RKO (cell line): Measurements from ENCODE around the gene ERCC6L.
A peak's percentile ranks its signal among the peaks of the same experiment; 100 is the strongest.
"Not testable (repeated sequence)": the region's sequence is repeated elsewhere in the genome, so short reads cannot be mapped to it uniquely, and the experiment has no call there.

Source experiments
- DNase-seq: peaks from one replicate; pipeline ENCODE4 v3.0.0-alpha.2; 2016; ENCODE audit warnings: low spot score

ERCC6L gene

DNA sequence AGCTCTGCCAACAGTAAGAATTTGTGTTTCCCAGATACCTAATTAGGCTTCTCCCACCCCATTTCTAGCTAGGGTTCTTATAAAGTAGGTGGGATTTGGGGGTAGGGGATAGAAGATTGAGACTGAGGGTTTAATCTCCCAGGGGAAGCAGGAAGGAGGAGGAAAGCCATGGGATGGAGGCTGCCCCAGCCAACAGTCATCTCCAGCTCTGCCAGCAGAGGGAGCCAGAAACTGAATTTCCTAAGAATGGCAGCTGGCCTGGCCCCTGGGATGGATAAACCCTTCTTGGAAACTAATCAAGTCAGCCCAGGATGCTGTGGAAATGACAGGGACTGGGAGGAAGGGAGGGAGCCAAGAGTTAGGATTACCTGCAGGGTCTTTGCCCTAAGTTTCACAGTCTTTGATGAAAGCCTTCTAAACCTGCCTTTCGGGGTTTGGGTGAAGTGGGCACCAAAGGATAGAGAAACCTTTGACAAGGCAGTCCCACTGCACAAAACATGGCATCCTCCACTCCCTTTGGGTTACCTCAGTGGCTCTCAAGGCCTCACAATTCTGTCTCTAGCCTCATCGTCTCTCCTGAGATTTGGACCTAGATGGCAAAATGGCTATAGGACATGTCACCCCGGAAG lies 6.7 kb upstream of the ERCC6L start:
- DNase-seq: peak; percentile 72

GRCh38 chrX:72243472-72243871 lies 4.6 kb upstream of the ERCC6L start:
- peak; percentile 46 for DNase-seq

DNA sequence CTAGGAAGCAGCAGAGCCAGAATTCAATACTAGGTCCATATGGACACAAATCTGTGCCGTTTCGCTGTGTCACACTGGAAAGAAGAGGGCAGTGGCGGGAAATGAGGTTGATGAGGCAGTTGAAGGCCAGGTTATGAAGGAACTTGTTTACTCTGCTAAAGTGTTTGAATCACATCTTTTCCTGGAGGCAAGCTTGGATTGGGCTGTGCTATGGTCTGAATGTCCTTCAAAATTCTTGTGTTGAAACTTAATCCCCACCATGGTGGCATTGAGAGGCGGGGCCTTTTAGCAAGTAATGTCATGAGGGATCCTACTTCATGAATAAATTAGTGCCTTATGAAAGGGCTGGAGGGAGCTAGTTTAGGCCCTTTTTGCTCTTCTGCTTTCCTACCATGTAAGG lies 2.1 kb upstream of the ERCC6L start:
- no peak for DNase-seq

GRCh38 chrX:72238183-72238582 lies 644 bp downstream of the ERCC6L start:
- DNase-seq: no peak

- no peak for DNase-seq
These were observed 2.0 kb downstream of the ERCC6L start for GRCh38 chrX:72236841-72237240.

- no peak for DNase-seq
These were observed 8.5 kb downstream of the ERCC6L start for GRCh38 chrX:72230290-72230689.

DNA sequence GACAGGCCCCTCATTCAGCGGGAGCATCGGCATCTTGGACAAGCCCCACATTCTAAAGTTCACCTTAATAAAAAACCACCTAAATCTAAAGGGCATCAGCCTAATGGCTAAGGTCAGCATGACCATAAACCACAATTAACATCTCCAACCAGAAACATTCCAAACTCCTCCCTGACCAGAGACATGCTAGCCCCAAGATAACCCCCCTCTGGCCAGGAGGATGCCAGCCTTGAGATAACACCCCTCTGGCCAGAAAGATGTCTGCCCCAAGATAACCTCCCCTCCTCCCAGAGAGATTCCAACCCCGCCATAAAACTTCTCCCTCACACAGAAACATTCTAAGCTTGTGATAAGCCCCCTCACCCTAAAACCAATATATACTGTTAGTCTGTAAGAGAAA lies 18.5 kb downstream of the ERCC6L start:
- not testable (repeated sequence) for DNase-seq

DNA sequence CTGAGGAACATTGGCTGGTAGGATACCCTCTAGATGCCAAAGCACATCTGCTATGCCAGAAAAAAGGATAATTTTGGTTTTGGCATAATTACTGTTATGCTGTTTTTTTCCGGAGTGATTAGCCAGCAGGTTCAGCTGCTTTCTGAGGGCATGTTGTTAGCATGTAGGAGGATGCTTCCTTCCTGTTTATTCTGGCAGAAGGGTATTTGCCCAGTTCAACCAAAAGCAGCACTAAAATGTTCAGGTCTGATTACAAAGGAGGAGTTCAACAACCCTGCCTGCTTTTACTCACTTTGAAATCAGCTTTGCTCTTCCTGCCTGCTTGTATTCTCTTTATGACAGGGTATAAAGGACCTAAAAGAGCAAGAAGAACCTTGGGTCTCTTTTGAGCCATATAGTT lies 21.9 kb downstream of the ERCC6L start:
- DNase-seq: no peak

DNA sequence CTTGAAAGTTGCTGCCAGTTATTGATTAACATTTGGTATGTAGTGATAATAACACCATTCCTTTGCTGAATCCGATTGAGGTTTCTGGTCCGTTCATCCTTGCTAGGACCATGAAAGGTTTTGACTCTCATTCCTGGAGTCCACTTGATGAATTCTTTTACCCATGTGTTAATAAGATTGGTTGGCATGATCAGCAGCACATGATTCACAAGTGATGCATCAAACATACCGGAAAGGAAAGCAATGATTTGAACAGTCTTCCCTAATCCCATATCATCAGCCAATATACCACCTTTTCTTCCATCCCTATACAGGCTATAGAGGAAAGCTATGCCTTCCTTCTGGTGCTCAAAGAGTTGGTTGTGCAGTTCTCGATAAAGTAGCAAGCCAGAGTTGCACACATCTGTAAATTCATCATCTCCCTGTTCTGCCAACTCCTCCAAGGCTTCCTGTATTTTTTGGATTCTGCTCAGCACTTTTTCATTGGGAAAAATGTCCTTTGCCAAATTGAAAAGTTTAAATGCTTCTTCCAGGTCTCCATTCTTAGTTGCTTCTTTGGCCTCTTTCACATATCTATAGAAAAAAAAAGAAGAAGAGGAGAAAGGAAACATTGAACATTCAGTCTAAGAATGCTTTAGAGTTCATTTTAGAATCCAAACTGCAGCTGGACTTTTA lies 30.6 kb downstream of the ERCC6L start:
- peak; percentile 4 for DNase-seq

DNA sequence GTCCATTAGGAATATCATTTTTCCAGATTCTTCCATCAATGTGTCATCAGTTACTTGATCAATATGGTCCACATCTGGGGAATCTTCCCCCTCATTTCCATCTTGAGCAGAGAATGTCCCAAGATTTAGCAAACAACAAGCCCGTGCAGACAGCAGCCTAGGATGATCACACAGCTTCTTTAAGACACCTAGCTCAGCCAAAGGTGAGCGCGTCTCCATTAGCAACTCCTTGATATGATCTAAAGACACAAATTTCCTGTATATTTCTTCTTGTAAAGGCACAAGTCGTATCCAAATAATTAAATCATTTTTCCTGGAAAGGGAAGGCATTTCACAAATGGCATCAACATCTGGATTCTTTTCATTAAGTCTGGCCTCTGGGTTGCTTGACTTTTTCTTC lies 31.5 kb downstream of the ERCC6L start:
- no peak for DNase-seq

GRCh38 chrX:72205706-72206105 lies 33.1 kb downstream of the ERCC6L start:
- no peak for DNase-seq

- DNase-seq: no peak
These were observed 35.4 kb downstream of the ERCC6L start for GRCh38 chrX:72203421-72203820.

DNA sequence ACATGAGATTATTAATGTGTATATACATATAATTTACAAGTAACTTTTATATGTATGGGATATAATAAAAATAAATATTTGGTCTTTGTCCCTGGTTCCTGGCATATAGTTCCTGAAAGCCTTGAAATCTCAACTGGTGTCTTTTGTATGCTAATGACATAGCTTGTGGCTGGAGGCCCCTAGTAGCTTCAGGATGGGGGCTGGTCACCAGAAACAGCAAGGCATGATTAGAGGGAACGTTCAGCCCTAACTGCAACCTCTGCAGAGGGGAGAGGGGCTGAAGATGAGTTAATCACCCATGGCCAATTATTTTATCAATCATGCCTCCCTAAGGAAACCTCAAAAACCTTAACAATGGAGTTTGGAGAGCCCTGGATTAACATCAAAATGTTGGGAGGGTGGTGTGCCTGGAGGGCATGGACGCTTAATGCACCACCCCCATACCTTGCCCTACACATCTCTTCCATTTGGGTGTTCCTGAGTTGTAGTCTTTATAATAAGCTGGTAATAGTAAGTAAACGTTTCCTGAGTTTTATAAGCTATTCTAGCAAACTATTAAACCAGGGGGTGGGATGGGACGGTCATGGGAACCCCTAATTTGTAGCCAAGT lies 35.9 kb downstream of the ERCC6L start:
- DNase-seq: no peak

GRCh38 chrX:72201836-72202536 lies 36.8 kb downstream of the ERCC6L start:
- peak; percentile 90 for DNase-seq

DNA sequence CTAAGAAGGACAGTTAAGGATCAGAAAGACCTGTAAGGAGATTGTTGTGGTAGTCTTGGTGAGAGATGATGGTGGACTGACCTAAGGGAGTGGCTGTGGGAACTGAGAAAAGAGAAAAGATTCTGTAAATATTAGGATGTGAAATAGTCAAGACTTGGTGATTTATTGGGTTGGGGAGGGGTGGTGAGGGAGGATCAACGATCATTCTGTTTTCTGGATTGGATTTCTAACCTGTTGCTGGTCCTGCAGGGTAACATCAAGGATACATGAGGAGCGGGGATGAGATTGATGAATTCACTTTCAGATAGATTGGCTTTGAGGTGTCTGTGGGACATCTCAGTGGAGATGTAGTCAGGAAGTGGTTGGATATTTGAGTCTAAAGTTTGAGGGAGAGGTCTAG lies 55.9 kb downstream of the ERCC6L start:
- no peak for DNase-seq

GRCh38 chrX:72181178-72182125 lies 57.4 kb downstream of the ERCC6L start, which contains the start of gene PIN4:
TSS of gene PIN4 (plus strand) at chrX:72181757. CDS start at chrX:72181786, 29 bp downstream.
- DNase-seq: peak; percentile 95

- DNase-seq: peak; percentile 20
These were observed 58.3 kb downstream of the ERCC6L start for GRCh38 chrX:72180539-72180938.

- no peak for DNase-seq
These were observed 61.8 kb downstream of the ERCC6L start for GRCh38 chrX:72176981-72177380.

DNA sequence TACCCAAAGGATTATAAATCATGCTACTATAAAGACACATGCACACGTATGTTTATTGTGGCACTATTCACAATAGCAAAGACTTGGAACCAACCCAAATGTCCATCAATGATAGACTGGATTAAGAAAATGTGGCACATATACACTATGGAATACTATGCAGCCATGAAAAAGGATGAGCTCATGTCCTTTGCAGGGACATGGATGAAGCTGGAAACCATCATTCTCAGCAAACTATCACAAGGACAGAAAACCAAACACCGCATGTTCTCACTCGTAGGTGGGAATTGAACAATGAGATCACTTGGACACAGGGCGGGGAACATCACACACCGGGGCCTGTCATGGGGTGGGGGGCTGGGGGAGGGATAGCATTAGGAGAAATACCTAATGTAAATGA lies 62.5 kb downstream of the ERCC6L start:
- not testable (repeated sequence) for DNase-seq

GRCh38 chrX:72169008-72169728 lies 69.7 kb downstream of the ERCC6L start:
- DNase-seq: no peak

- no peak for DNase-seq
These were observed 73.3 kb downstream of the ERCC6L start for GRCh38 chrX:72165551-72165950.
